GM06990 (cell line): ENCODE results near the gene MMP21.

Experiments used
- DNase-seq: peaks from one replicate; pipeline ENCODE4 v3.0.0-alpha.2; 2011; ENCODE audit not compliant: insufficient read length; ENCODE audit errors: extremely low read depth
- H3K27me3 ChIP-seq: replicated peaks from 2 replicates; pipeline ENCODE4 v1.6.0; 2011; ENCODE audit warnings: low read length; ENCODE audit not compliant: control insufficient read depth, insufficient read depth
- H3K36me3 ChIP-seq: 2 replicates; pipeline ENCODE4 v1.5.1; 2011; ENCODE audit warnings: low read length; ENCODE audit not compliant: control insufficient read depth, insufficient read depth
- H3K4me3 ChIP-seq: replicated peaks from 2 replicates; pipeline ENCODE4 v1.5.1; 2011; ENCODE audit warnings: low read depth, mild to moderate bottlenecking, control low read depth, low read length
- CTCF ChIP-seq: IDR thresholded peaks from 2 replicates; pipeline ENCODE4 v1.5.1; 2011; ENCODE audit warnings: low read length, control low read depth, mild to moderate bottlenecking, inconsistent platforms; ENCODE audit not compliant: insufficient read depth, poor library complexity, severe bottlenecking

The MMP21 gene

GRCh38 chr10:125756853-125757487 is 18.7 kb downstream of the MMP21 start:
- Histone ChIP-seq H3K4me3 (no peak overlapping the region), H3K27me3 (no peaks in the 10 kb centered on the region), H3K36me3 (peaks cover 16% of the 10 kb centered on the region)
- no peak for TF ChIP-seq CTCF
- DNase-seq: no peak

GRCh38 chr10:125756196-125756595 is 19.4 kb downstream of the MMP21 start:
- peaks cover 19% of the 10 kb centered on the region for H3K36me3 ChIP-seq

GRCh38 chr10:125747417-125747816 is 28.2 kb downstream of the MMP21 start:
- no peaks in the 10 kb centered on the region for H3K27me3 ChIP-seq
- H3K4me3 ChIP-seq: no peak overlapping the region
- H3K36me3 ChIP-seq: peaks cover 36% of the 10 kb centered on the region
- TF ChIP-seq CTCF: no peak
- DNase-seq: no peak

More at GRCh38 chr10:125756196-125756595, 19.4 kb downstream of the MMP21 start:
- TF ChIP-seq CTCF: no peak
- Histone ChIP-seq H3K27me3 (no peaks in the 10 kb centered on the region), H3K4me3 (no peak overlapping the region)
- DNase-seq: no peak

GRCh38 chr10:125744909-125745308 is 30.7 kb downstream of the MMP21 start:
- peaks cover 36% of the 10 kb centered on the region for H3K36me3 ChIP-seq
- H3K4me3 ChIP-seq: no peak overlapping the region
- no peak for TF ChIP-seq CTCF

GRCh38 chr10:125742465-125742864 is 33.2 kb downstream of the MMP21 start:
- TF ChIP-seq CTCF: peak; percentile 6
- H3K27me3 ChIP-seq: no peaks in the 10 kb centered on the region
- no peak for DNase-seq
- H3K36me3 ChIP-seq: peaks cover 28% of the 10 kb centered on the region
- H3K4me3 ChIP-seq: no peak overlapping the region

More at GRCh38 chr10:125744909-125745308, 30.7 kb downstream of the MMP21 start:
- H3K27me3 ChIP-seq: no peaks in the 10 kb centered on the region
- DNase-seq: no peak
